DMS114 treated with DMSO at 0.1 percent for 48 hours (cell line): ENCODE data around the gene COPS3.

ENCODE experiments used
- DNase-seq: peaks from one replicate; lab custom pipeline; 2025; ENCODE audit not compliant: unreplicated experiment; lab: John Stamatoyannopoulos, UW

COPS3 gene

DNA sequence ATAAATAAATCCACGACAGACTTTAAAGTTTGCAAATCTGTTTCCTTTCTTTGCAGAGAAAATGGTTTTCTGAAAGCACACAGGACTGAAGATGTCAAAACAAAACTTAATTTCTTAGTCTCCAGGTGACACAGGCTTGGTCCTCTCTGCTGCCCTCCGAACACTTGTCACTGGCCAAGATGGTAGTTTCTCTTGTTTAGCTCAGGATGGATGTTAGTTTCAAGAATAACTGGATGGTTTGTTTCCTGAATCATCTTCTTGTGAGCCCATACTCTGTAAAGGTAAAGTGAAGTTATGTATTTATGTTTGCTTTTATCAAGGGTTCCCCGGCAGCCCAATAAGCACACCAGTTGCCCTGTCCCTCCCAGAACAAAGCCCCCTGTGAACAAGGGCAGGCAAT lies 34.2 kb downstream of the COPS3 start:
- DNase-seq, result no peak

- no peak for DNase-seq
Observed at GRCh38 chr17:17243163-17243562, 37.9 kb downstream of the COPS3 start.

DNA sequence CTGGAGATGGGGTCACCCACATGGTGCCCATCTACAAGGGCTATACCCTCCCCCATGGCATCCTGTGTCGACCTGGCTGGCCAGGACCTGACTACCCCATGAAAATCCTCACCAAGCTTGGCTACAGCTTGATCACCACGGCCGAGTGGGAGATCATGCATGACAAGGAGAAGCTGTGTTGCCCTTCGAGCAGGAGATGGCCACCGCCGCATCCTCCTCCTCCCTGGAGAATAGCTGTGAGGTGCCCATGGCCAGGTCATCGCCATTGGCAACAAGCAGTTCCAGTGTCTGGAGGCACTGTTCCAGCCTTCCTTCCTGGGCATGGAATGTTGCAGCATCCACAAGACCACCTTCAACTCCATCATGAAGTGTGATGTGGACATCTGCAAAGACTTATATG lies 38.8 kb downstream of the COPS3 start:
- DNase-seq, result no peak

GRCh38 chr17:17241656-17242055 lies 39.4 kb downstream of the COPS3 start:
- no peak for DNase-seq

- no peak for DNase-seq
Observed at GRCh38 chr17:17239832-17240231, 41.2 kb downstream of the COPS3 start.

GRCh38 chr17:17237026-17237799 lies 43.8 kb downstream of the COPS3 start, which contains the start of gene FLCN:
Gene FLCN (minus strand): TSS chr17:17237168. CDS start chr17:17228137, 9,031 bp downstream.
- DNase-seq, result peak; percentile 16

DNA sequence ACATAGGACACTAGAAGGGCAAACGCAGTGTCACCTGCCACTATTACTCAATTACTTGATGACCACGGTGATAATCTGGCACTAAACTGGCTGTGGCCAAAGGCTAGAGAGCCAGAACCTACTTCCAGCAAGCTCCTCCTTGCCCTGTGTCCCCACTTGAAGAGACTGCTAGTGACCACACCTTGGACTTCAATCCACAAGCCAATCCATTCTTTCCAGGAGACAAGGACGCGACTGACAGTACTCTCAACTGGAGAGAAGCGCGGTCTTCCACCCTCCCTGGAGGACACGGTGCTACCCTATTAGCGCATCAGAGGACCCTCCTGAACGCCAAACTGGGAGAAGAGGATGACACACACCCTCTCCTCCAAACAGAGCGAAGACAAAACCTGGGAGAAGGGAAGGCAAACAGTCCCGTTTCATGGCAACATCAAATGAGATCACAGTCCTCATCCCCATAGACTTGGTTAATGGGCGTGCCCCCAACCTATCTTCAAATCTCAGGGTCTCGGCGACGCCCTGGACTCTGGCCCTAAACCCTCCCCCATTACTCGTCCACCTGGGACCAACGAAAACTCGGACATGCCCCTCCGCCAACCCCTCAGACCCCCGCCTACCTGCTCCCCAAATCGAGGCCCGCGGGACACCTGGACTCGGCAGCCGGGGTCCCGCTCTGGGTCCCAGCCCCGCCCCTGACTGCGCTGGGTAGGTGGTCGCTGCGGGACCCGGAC lies 44.6 kb downstream of the COPS3 start:
- no peak for DNase-seq

DNA sequence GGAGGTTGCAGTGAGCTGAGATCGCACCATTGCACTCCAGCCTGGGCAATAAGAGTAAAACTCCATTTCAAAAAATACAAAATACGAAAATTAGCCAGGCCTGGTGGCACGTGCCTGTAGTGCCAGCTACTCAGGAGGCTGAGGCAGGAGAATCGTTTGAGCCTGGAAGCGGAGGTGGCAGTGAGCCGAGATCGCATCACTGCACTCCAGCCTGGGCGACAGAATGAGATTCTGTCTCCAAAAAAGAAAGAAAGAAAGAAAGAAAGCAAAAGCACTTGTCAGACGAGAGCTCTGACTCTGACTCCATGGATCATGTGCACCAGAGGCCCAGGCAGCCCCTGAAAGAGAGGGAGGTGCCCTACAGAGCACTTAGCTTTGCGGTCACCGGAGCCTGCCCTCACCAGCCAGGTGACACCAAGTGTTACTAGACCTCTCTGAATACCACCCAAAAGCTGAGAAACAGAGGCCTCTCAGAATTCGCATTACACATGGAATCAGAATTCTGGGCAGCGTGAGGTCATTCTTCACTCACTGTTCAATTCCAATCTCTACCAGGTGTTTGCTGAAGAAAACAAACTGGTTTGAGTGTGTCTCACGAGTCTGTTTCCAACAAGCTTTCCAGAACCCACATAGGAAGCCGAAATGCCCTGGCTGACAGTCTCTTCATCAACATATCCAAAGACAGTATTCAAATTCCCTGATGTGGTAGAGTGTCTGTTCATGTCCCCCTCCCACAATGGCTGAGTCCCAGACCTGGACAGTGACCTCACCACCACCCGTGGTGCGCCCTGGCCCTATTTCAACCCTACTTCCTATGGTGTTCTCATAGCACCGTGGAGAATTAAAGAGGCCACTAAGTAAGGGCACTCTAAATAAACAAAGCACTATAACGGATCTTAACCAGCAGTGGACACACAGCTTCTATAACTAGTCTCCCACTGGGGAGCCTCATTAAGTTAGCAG lies 45.6 kb downstream of the COPS3 start:
- no peak for DNase-seq

DNA sequence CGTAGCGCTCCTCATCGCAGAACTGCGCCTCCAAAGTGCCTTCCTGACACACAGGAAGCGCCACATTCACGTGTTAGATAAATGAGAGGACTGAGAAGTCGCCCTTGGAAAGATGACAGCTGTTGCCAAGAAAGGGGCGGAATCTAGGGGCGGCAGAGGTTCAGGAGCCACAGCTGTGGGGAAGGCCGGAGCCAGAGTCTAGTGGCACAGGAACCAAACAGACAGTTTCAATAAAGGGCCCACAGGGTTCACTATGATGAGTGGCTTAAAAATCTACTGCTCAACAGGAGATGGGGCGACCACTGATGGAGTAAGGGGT lies 48.8 kb downstream of the COPS3 start:
- DNase-seq, result no peak

DNA sequence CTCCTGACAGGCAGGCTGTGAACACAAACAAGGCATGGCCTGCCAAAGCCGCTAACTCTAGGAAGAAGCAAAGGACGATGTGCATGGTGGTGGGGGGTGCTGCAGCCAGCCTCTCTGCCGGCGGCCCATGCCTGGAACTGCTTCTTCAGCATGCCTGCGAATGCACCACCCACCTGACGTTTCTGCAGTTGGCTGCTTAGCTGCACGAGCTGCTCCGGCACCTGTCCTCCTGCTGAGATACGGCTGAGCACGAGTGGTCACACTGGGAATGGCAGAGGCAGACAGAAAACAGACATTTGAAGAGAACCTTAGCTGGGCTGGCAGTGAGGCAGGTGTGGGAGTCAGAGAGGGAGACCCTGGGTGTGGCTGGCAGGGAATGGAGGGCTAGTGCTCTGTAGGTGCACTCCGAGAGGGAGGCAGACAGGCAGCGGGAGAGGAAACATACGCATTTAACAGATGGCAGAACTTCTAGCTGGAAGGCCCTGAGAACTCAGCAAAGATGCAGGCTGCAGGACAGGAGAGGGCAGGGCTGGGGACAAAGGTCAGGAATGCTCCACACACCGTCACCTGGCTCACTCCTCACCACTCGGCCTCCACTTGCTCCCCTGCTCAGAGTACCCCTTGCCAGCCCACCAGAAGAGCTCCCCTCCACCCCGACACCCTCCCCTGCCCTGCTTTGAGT lies 49.3 kb downstream of the COPS3 start:
- no peak for DNase-seq

GRCh38 chr17:17229416-17230384 lies 51.3 kb downstream of the COPS3 start:
- DNase-seq, result no peak

DNA sequence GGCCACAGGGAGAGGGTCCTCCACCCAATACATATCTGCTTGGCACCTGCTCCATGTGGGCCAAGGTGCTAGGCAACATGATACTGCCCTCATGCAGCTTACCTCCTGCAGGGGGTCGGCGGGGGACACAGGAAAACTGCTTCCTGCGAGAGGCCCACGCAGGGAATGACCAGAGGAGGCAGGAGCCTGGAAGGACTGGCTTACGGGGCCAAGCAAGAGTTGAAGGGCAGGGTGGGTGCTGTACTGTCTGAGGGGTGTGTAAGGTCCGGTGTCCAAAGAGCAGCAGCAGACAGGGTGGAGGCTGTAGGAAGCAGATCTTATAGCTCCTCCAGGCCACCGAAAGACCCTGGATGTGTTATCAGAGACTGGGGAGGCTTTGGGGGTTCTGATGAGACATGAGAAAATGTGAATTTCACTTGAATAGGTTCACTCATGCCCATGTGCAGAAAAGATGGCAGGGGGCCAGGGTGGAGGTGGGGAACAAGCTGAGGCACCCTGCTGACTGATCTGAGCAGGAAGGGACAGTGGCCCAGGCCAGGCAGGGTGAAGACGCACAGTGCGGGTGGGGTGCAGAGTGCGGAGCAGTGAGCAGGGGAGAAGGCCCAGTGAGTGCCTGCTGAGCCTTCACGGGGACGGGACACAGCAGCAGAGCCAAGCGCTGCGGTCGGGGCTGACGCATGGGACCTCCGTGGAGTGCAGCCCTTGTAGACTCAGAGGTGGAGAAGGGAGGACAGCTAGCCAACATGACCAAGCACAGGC lies 52.3 kb downstream of the COPS3 start:
- no peak for DNase-seq

DNA sequence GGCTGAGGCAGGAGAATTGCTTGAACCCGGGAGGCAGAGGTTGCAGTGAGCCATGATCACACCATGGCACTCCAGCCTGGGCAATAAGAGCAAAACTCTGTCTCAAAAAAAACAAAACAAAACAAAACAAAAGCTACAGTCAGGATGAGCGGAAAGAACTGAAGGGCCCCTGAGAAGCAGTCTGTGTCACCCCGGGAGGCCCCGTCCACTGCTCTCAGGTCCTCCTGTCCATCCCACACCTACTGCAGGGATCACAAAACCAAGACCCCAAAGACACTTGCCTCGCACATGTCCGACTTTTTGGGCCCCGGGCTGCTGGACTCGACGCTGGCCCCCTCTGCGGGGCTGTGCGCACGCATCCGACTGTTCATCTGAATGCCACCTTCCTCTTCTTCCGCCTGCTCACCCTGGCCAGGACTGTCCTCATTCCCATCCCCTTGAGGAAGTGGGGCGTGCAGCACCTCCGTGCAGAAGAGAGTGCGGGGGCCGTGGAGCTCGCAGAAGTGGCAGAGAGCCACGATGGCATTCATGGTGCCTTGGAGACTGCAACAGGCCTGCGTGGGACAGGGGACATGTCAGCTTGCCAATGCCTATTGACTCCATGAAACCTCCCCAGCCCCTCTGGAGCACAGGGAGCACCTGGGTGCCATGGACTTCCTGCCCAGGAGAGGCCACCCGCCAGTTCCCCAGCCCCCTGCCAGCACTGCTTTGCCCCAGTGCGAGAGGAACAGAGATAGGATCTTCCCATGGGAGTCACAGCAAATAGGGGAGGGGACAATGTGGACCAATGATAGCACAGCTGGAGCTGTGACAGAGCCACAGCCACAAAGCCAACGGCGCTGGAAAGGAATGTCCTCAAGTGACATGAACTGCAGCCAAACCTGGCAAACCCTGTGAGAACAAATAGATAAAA lies 53.2 kb downstream of the COPS3 start:
- DNase-seq, result no peak

DNA sequence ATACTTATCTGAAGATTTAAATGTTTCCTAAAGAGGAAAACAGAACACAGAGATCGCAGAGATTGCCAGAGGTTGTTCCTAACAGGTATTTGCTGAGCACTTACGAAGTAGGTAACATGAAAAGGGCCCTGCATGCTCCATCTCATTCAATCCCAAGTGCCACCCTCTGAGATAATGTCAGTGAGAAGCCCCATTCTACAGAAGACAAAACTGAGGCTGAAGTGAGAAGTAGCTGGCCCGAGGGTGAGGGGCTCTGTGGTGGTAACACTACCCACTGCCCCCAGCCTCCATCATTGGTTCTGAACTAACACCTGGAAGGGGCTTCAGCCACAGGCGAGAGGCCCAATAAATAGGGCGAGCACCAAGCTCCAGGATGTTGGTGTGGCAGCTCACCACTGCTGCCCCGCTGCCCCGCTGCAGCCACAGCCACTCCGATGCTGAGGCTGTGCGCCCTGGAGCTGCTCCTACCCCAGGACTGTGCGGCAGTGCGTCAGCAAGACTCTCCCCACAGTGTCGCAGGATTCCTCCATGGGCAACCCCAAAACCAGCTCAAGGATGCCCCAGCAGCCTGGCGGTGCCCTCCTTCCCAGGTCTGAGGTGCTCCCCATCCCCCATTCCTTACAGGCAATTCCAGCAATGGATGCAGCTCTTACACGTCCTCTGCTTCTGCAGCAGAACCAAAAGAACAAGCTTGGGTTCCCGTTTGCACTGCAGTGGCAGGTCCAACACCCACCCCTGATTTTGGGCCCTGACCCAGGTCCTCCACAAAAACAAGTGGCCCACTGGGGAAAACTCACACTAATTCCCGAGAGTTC lies 54.4 kb downstream of the COPS3 start:
- DNase-seq, result no peak

DNA sequence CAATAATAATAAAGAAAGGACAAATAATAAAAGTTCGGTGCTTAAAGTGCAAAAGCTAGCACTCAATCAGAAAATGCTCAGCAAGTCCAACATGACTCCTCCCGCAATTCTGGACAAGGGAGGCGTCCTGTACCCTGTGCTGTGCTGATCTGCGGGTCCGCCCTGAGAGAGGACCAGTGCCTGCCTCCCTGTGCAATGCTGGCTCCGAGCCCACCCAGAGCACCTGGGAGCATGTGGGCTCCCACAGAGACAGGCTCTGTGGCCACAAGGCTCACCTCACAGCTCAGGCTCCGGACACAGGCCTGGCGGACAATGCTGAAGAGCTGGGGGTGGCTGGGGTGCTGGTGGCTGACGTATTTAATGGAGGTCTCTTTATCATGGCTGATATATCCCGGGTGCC lies 55.1 kb downstream of the COPS3 start:
- DNase-seq, result no peak

- DNase-seq, result no peak
Observed at GRCh38 chr17:17224137-17224536, 56.9 kb downstream of the COPS3 start.

- no peak for DNase-seq
Observed at GRCh38 chr17:17223736-17224135, 57.3 kb downstream of the COPS3 start.
